HL-60/S4 treated with phorbol 12-myristate 13-acetate at 8.2 ng/mL for 4 days and 3 days (cell line): ENCODE measurements around the gene CEND1.

Experiments
- in situ Hi-C: fragments of 300-500 bp; cut with MboI; formaldehyde crosslinking; loops from 2 replicates; pipeline ENCODE4 v1.15.0; 2022; ENCODE audit warnings: low sequenced_read_pairs

Gene CEND1

GRCh38 chr11:779955-780532 lies 9.8 kb downstream of the CEND1 start:
- in situ Hi-C loops, result no loop called here

GRCh38 chr11:778976-779954 lies 10.6 kb downstream of the CEND1 start:
- in situ Hi-C loops, result no loop called here

GRCh38 chr11:777288-778255 lies 12.3 kb downstream of the CEND1 start, which contains the start of gene GATD1:
Gene GATD1 (minus strand): TSS chr11:777487. CDS start chr11:777462, 25 bp downstream.
- in situ Hi-C loops, result no loop called here

GRCh38 chr11:776561-777287 lies 13.2 kb downstream of the CEND1 start:
- in situ Hi-C loops, result no loop called here

GRCh38 chr11:776263-776560 lies 13.7 kb downstream of the CEND1 start:
- in situ Hi-C loops, result no loop called here

GRCh38 chr11:774873-775592 lies 14.9 kb downstream of the CEND1 start:
- in situ Hi-C loops, result no loop called here

GRCh38 chr11:773830-774229 lies 16.1 kb downstream of the CEND1 start:
- in situ Hi-C loops, result no loop called here

GRCh38 chr11:773425-773824 lies 16.5 kb downstream of the CEND1 start:
- in situ Hi-C loops, result no loop called here

GRCh38 chr11:772429-773390 lies 17.2 kb downstream of the CEND1 start:
- in situ Hi-C loops, result no loop called here

GRCh38 chr11:771617-772204 lies 18.2 kb downstream of the CEND1 start:
- in situ Hi-C loops, result no loop called here

- in situ Hi-C loops, result no loop called here
Measured at GRCh38 chr11:770642-771616, 19.0 kb downstream of the CEND1 start.

- in situ Hi-C loops, result no loop called here
Measured at GRCh38 chr11:769887-770641, 19.8 kb downstream of the CEND1 start.

GRCh38 chr11:767238-767637 lies 22.7 kb downstream of the CEND1 start:
- in situ Hi-C loops, result no loop called here

GRCh38 chr11:766936-767210 lies 23.0 kb downstream of the CEND1 start:
- in situ Hi-C loops, result no loop called here

- in situ Hi-C loops, result no loop called here
Measured at GRCh38 chr11:766106-766935, 23.6 kb downstream of the CEND1 start.

GRCh38 chr11:765802-766091 lies 24.1 kb downstream of the CEND1 start:
- in situ Hi-C loops, result no loop called here
